Activated naive CD4-positive, alpha-beta T cell treated with anti-CD3 and anti-CD28 coated beads, Interleukin-2, amount 10 ng/mL, durations not matched to agents 7 days and 5 days (primary cell): ENCODE results near the gene TBC1D5.
"Not testable (repeated sequence)": the region's sequence is repeated elsewhere in the genome, so short reads cannot be mapped to it uniquely, and the experiment has no call there.

Experiments used
- CTCF ChIA-PET: fragments of 350-600 bp; sonication (Branson Sonifier 250); formaldehyde crosslinking; loops from one replicate; lab custom pipeline; 2021; ENCODE audit warnings: antibody characterized with exemption; lab: Charles Lee
- DNase-seq: peaks from one replicate; pipeline ENCODE4 v3.0.0-alpha.2; 2020
- H3K27ac Mint-ChIP-seq: one replicate; pipeline ENCODE4 v1.8.0; 2021; ENCODE audit warnings: mild to moderate bottlenecking, moderate library complexity, mixed read lengths
- H3K27me3 Mint-ChIP-seq: one replicate; pipeline ENCODE4 v1.8.0; 2021; ENCODE audit warnings: mild to moderate bottlenecking, mixed read lengths
- H3K36me3 Mint-ChIP-seq: one replicate; pipeline ENCODE4 v1.8.0; 2021; ENCODE audit warnings: mixed read lengths
- H3K4me1 Mint-ChIP-seq: one replicate; pipeline ENCODE4 v1.8.0; 2021; ENCODE audit warnings: mixed read lengths
- H3K4me3 Mint-ChIP-seq: one replicate; pipeline ENCODE4 v1.8.0; 2021; ENCODE audit warnings: mild to moderate bottlenecking, moderate library complexity, mixed read lengths
- H3K9me3 Mint-ChIP-seq: one replicate; pipeline ENCODE4 v1.8.0; 2021; ENCODE audit warnings: mixed read lengths

Gene TBC1D5

DNA sequence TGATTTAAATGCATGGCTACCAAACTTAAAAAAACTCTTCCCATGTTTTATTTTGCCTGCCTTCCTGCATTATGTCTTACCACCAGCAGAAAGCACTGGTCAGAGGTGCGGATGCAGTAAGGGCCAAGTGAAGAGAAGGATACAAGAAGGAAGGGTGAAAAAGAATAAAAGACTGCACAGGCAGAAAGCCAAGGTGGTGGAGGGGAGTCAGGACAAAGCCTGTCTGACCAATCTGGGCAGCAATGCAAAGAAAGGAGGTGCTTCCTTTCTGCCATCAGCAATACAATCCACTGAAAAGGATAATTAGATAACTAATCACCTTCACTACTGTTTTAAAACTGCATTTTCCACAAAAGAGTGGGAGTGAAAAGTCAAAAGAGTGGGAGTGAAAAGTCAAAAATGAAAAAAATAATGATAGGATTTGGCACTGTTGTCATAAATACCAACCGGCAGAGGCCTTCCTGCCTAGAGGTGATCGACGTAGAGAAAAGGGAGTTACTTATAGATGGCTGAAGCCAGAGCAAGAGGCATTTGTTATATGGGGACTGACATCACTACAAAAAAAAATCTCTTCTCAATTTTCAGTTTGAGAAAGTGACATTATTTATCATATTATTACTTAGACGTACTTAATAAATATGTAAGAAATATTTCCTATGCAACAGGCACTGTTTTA lies 385.3 kb downstream of the TBC1D5 start:
- H3K4me3 Mint-ChIP-seq = no peak overlapping the region
- CTCF ChIA-PET = no interaction called here
- no peaks in the 10 kb centered on the region for H3K27me3 Mint-ChIP-seq
- no peak overlapping the region for H3K27ac Mint-ChIP-seq
- DNase-seq = no peak
- no peaks in the 10 kb centered on the region for H3K36me3 Mint-ChIP-seq
- no peaks in the 10 kb centered on the region for H3K4me1 Mint-ChIP-seq
- H3K9me3 Mint-ChIP-seq = no peaks in the 10 kb centered on the region

DNA sequence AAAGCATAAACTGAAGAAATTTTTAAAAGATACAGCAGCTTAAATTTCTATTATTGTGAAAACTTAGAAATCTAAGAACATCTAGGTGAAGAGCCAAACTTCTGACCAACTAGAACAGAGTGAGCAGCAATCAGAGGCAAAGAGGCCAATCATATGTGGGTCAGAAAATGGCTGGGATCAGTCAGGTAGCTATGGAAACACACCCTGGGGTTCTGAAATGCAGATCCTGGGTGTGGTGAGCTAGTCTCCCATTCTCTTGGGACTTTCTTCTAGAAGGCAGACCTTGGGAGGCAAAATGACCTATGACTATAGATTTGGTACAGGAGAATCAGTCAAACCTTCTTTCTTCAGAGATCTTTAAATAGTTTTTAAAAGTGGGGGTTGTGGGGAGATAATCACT lies 385.8 kb downstream of the TBC1D5 start:
- Mint-ChIP-seq H3K9me3 (no peaks in the 10 kb centered on the region), H3K27ac (no peak overlapping the region), H3K4me1 (no peaks in the 10 kb centered on the region), H3K36me3 (no peaks in the 10 kb centered on the region), H3K27me3 (no peaks in the 10 kb centered on the region), H3K4me3 (no peak overlapping the region)
- CTCF ChIA-PET = no interaction called here
- no peak for DNase-seq

DNA sequence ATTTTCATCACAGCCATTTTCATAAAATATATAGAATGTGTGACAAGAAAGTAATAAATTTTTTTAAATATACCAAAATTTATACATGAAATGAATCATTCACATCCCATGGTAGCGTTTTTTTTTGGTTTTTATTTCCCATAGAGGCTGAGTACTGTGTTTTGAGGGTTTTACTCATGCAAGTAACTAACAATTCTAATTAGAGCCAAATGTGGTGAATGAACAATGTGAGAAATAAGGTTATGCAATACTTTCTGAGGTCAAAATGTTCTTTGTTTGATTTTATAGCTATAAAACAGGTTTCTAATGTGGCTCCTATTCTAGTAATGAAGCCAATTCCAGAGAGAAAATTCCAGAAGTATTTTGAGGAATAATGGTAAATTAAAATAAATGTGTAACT lies 386.8 kb downstream of the TBC1D5 start:
- DNase-seq = no peak
- Mint-ChIP-seq H3K36me3 (no peaks in the 10 kb centered on the region), H3K27ac (no peak overlapping the region)

DNA sequence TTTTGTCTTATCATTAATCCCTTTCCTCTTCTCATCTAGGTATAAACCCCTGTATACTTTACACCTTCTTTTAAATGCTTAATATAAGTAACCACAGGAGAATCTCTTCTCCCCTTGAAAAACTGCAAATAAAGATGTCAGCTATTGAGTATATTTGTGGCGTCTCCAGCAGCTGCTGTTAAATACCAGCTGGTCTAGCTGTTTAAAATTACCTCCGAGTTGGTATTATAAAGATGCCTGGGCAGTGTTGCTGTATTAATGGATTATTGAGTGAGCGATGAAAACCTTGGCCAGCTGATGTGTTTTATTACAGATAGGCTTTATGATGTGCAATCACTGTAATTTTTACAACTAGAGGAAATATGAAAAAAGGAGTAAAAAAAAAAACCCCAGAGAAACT lies 388.1 kb downstream of the TBC1D5 start:
- no peaks in the 10 kb centered on the region for H3K4me1 Mint-ChIP-seq
- no peaks in the 10 kb centered on the region for H3K27me3 Mint-ChIP-seq
- peaks cover 2% of the 10 kb centered on the region for H3K9me3 Mint-ChIP-seq
- H3K4me3 Mint-ChIP-seq = no peak overlapping the region
- H3K27ac Mint-ChIP-seq = no peak overlapping the region
- DNase-seq = no peak
- CTCF ChIA-PET = no interaction called here
- H3K36me3 Mint-ChIP-seq = no peaks in the 10 kb centered on the region

More for the DNA sequence above, 386.8 kb downstream of the TBC1D5 start:
- Mint-ChIP-seq H3K27me3 (no peaks in the 10 kb centered on the region), H3K4me3 (no peak overlapping the region), H3K9me3 (peaks cover 2% of the 10 kb centered on the region), H3K4me1 (no peaks in the 10 kb centered on the region)
- CTCF ChIA-PET = no interaction called here

DNA sequence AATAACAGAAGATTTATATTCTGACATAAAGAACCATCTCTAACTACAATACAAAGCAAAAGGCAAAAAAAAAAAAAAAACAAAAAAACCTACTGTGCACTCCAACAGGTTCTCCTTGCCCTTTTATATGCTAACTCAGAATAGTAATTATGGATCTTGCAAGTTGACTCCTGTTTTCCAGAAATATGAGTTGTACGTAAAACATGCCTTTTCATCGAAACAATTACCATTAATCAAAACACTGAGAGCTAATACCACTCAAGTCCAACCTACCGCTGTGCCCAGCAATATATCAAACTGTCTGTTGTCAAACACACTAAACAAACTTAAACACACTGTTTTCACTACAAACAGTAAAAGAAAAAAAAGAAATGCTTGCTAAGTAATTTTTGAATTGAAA lies 389.8 kb downstream of the TBC1D5 start:
- Mint-ChIP-seq H3K9me3 (peaks cover 2% of the 10 kb centered on the region), H3K27me3 (no peaks in the 10 kb centered on the region), H3K4me1 (peaks cover 6% of the 10 kb centered on the region), H3K36me3 (peaks cover 2% of the 10 kb centered on the region), H3K27ac (no peak overlapping the region), H3K4me3 (no peak overlapping the region)
- CTCF ChIA-PET = no interaction called here
- DNase-seq = no peak

DNA sequence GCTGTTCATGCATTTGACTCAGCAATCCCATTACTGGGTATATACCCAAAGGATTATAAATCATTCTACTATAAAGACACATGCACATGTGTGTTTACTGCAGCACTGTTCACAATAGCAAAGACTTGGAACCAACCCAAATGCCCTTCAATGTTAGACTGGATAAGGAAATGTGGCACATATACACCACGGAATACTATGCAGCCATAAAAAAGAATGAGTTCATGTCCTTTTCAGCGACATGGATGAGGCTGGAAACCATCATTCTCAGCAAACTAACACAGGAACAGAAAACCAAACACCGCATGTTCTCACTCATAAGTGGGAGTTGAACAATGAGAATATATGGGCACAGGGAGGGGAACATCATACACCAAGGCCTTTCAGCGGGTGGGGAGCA lies 391.2 kb downstream of the TBC1D5 start:
- H3K27ac Mint-ChIP-seq, H3K9me3 Mint-ChIP-seq, H3K27me3 Mint-ChIP-seq, H3K36me3 Mint-ChIP-seq, DNase-seq, H3K4me3 Mint-ChIP-seq, CTCF ChIA-PET, H3K4me1 Mint-ChIP-seq: not testable (repeated sequence)

- CTCF ChIA-PET = no interaction called here
Observed at GRCh38 chr3:17349093-17349492, 393.3 kb downstream of the TBC1D5 start.

GRCh38 chr3:17342119-17342518 lies 400.3 kb downstream of the TBC1D5 start:
- Mint-ChIP-seq H3K36me3 (no peaks in the 10 kb centered on the region), H3K4me1 (no peaks in the 10 kb centered on the region), H3K9me3 (no peaks in the 10 kb centered on the region), H3K27ac (no peak overlapping the region), H3K4me3 (no peak overlapping the region), H3K27me3 (no peaks in the 10 kb centered on the region)
- no peak for DNase-seq
- CTCF ChIA-PET = no interaction called here

More at GRCh38 chr3:17349093-17349492, 393.3 kb downstream of the TBC1D5 start:
- no peak for DNase-seq
- Mint-ChIP-seq H3K9me3 (peaks cover 2% of the 10 kb centered on the region), H3K27ac (no peak overlapping the region), H3K36me3 (peaks cover 2% of the 10 kb centered on the region), H3K4me1 (peaks cover 6% of the 10 kb centered on the region), H3K4me3 (no peak overlapping the region), H3K27me3 (no peaks in the 10 kb centered on the region)

- no peaks in the 10 kb centered on the region for H3K9me3 Mint-ChIP-seq
- CTCF ChIA-PET = no interaction called here
- H3K36me3 Mint-ChIP-seq = no peaks in the 10 kb centered on the region
- H3K27me3 Mint-ChIP-seq = no peaks in the 10 kb centered on the region
- no peak for DNase-seq
- no peaks in the 10 kb centered on the region for H3K4me1 Mint-ChIP-seq
- no peak overlapping the region for H3K27ac Mint-ChIP-seq
- no peak overlapping the region for H3K4me3 Mint-ChIP-seq
Observed at GRCh38 chr3:17340693-17341092, 401.7 kb downstream of the TBC1D5 start.

GRCh38 chr3:17340261-17340660 lies 402.2 kb downstream of the TBC1D5 start:
- no peak overlapping the region for H3K27ac Mint-ChIP-seq
- CTCF ChIA-PET = no interaction called here
- no peak for DNase-seq
- no peaks in the 10 kb centered on the region for H3K36me3 Mint-ChIP-seq
- no peak overlapping the region for H3K4me3 Mint-ChIP-seq
- H3K27me3 Mint-ChIP-seq = no peaks in the 10 kb centered on the region
- H3K9me3 Mint-ChIP-seq = no peaks in the 10 kb centered on the region
- H3K4me1 Mint-ChIP-seq = no peaks in the 10 kb centered on the region

DNA sequence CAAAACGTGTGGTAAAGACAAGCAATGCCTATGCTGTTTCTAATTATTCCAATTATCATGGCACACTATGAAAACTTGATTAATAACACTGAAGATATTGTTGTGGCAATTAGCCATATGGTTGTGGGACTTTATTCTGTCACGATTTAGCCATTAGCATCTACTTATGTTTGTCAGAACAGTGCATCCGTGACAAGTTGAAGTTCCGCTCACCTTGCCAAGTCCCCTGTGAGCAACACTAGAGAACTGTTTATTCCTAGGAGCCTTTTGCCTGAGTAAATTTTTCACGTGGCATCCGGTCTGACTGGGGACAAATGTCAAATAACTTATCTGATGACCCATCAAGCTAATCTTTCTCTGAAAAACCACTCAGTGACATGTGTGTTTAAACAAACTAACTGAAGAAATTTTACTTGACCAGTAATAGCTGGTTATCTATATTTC lies 403.3 kb downstream of the TBC1D5 start:
- H3K4me3 Mint-ChIP-seq = no peak overlapping the region
- H3K27ac Mint-ChIP-seq = no peak overlapping the region
- no peaks in the 10 kb centered on the region for H3K4me1 Mint-ChIP-seq
- no peaks in the 10 kb centered on the region for H3K27me3 Mint-ChIP-seq
- no peaks in the 10 kb centered on the region for H3K36me3 Mint-ChIP-seq
- DNase-seq = no peak
- CTCF ChIA-PET = no interaction called here
- H3K9me3 Mint-ChIP-seq = no peaks in the 10 kb centered on the region

- DNase-seq = no peak
- Mint-ChIP-seq H3K27ac (no peak overlapping the region), H3K27me3 (no peaks in the 10 kb centered on the region), H3K4me1 (no peaks in the 10 kb centered on the region), H3K9me3 (no peaks in the 10 kb centered on the region), H3K4me3 (no peak overlapping the region), H3K36me3 (no peaks in the 10 kb centered on the region)
- CTCF ChIA-PET = interaction anchor here (0.5 kb wide), 1 partner anchor 347 kb away, joined by 4 read pairs; no protein-coding TSS in a partner anchor
Observed at GRCh38 chr3:17336291-17336690, 406.1 kb downstream of the TBC1D5 start.

DNA sequence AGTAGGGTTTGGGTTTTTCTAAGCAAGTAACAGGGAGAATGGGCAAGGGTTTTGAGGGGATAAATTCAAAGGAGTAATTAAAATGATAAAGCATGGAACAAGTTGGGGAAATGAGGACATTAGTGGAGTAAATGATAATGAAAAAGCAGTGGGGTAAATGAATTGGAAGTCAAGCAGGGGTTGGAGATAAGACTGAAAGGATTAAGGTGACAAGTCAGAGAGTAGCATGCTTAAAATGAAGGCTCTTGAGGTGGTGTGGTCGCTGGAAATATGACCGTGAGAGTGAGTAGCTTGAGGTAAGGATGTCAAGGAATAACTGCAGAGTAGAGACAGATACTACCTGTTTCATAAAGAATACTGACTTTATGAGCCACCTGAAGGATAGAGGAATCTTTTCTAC lies 408.5 kb downstream of the TBC1D5 start:
- Mint-ChIP-seq H3K27me3 (no peaks in the 10 kb centered on the region), H3K27ac (no peak overlapping the region), H3K4me3 (no peak overlapping the region), H3K36me3 (no peaks in the 10 kb centered on the region), H3K4me1 (no peaks in the 10 kb centered on the region), H3K9me3 (no peaks in the 10 kb centered on the region)
- no peak for DNase-seq
- CTCF ChIA-PET = interaction anchor here (0.6 kb wide), 1 partner anchor 605 kb away, joined by 3 read pairs; no protein-coding TSS in a partner anchor

GRCh38 chr3:17333446-17333845 lies 409.0 kb downstream of the TBC1D5 start:
- Mint-ChIP-seq H3K27ac (no peak overlapping the region), H3K4me3 (no peak overlapping the region), H3K27me3 (no peaks in the 10 kb centered on the region), H3K9me3 (no peaks in the 10 kb centered on the region), H3K36me3 (no peaks in the 10 kb centered on the region), H3K4me1 (no peaks in the 10 kb centered on the region)
- DNase-seq = no peak
- CTCF ChIA-PET = interaction anchor here (0.6 kb wide), 1 partner anchor 605 kb away, joined by 3 read pairs; no protein-coding TSS in a partner anchor

GRCh38 chr3:17330660-17331059 lies 411.8 kb downstream of the TBC1D5 start:
- no peak overlapping the region for H3K27ac Mint-ChIP-seq
- H3K4me1 Mint-ChIP-seq = no peaks in the 10 kb centered on the region
- CTCF ChIA-PET = no interaction called here

More at GRCh38 chr3:17330660-17331059, 411.8 kb downstream of the TBC1D5 start:
- DNase-seq = no peak
- no peak overlapping the region for H3K4me3 Mint-ChIP-seq
- no peaks in the 10 kb centered on the region for H3K27me3 Mint-ChIP-seq
- peaks cover 5% of the 10 kb centered on the region for H3K36me3 Mint-ChIP-seq
- no peaks in the 10 kb centered on the region for H3K9me3 Mint-ChIP-seq
